Measurements from ENCODE around the gene TNIK.

- TF ChIP-seq CTCF (IDR thresholded peaks at IDR 0.05) (no peak), POLR2A (IDR thresholded peaks at IDR 0.05) (no peak)
Measured at GRCh38 chr3:171385086-171385485, 75.1 kb downstream of the TNIK start.
